Keratinocyte (primary cell): ENCODE data around the gene SFMBT2. TPM values are rescaled to one million over a fixed set of nuclear protein-coding genes. Genes with fewer than 3 reads are reported as not detected.

Experiments
- DNase-seq: peaks from one replicate; pipeline ENCODE4 v3.0.0-alpha.2; 2011; ENCODE audit warnings: low read depth, missing footprints, low spot score
- FAIRE-seq: peaks from 2 replicates; lab custom pipeline; 2011; peaks lifted over from hg19 to GRCh38; lab: Jason Lieb, UNC
- H2AFZ ChIP-seq: 2 replicates; pipeline ENCODE4 v1.6.0; 2012; ENCODE audit warnings: low read length, control low read depth, inconsistent platforms; ENCODE audit not compliant: control insufficient read depth
- H3K27ac ChIP-seq: 2 replicates; pipeline ENCODE4 v1.5.1; 2011; ENCODE audit warnings: low read length; ENCODE audit not compliant: control insufficient read depth, insufficient read depth
- H3K27me3 ChIP-seq: 3 replicates; pipeline ENCODE4 v1.6.0; 2011; ENCODE audit warnings: low read length; ENCODE audit not compliant: control insufficient read depth, insufficient read depth; ENCODE audit errors: extremely low read depth
- H3K36me3 ChIP-seq, 2 experiments: 2 replicates in 1 of 2; 3 replicates in 1 of 2; pipeline ENCODE4 v1.5.1; 2011; ENCODE audit warnings: low read length in 2 of 2, mild to moderate bottlenecking in 1 of 2; ENCODE audit not compliant: control insufficient read depth in 2 of 2, insufficient read depth in 2 of 2; ENCODE audit errors: extremely low read depth in 1 of 2
- H3K4me1 ChIP-seq: 3 replicates; pipeline ENCODE4 v1.5.1; 2011; ENCODE audit warnings: low read length; ENCODE audit not compliant: control insufficient read depth, insufficient read depth; ENCODE audit errors: extremely low read depth
- H3K4me2 ChIP-seq: 3 replicates; pipeline ENCODE4 v1.6.0; 2011; ENCODE audit warnings: low read depth, low read length; ENCODE audit not compliant: control insufficient read depth, insufficient read depth; ENCODE audit errors: extremely low read depth
- H3K4me3 ChIP-seq, 3 experiments: fragments of 200-600 bp in 1 of 3; sonication (generic) in 1 of 3; 2 replicates in 2 of 3; 3 replicates in 1 of 3; pipeline ENCODE4 v1.5.1; 2011 to 2016; ENCODE audit warnings: low read length in 3 of 3, mild to moderate bottlenecking in 3 of 3, control low read depth in 2 of 3, inconsistent platforms in 1 of 3, low read depth in 1 of 3, mixed read lengths in 1 of 3, mixed run types in 1 of 3, moderate library complexity in 1 of 3; ENCODE audit not compliant: control insufficient read depth in 2 of 3, insufficient read depth in 2 of 3; ENCODE audit errors: extremely low read depth in 1 of 3
- H3K79me2 ChIP-seq: 2 replicates; pipeline ENCODE4 v1.6.0; 2012; ENCODE audit warnings: low read length; ENCODE audit not compliant: control insufficient read depth, insufficient read depth
- H3K9ac ChIP-seq: 3 replicates; pipeline ENCODE4 v1.6.0; 2011; ENCODE audit warnings: low read length; ENCODE audit not compliant: control insufficient read depth, insufficient read depth; ENCODE audit errors: extremely low read depth
- H3K9me1 ChIP-seq: 3 replicates; pipeline ENCODE4 v1.6.0; 2011; ENCODE audit warnings: low read length; ENCODE audit not compliant: control insufficient read depth, insufficient read depth; ENCODE audit errors: extremely low read depth
- H3K9me3 ChIP-seq: 2 replicates; pipeline ENCODE4 v1.5.1; 2012; ENCODE audit warnings: low read depth, low read length; ENCODE audit not compliant: control insufficient read depth
- H4K20me1 ChIP-seq: 3 replicates; pipeline ENCODE4 v1.6.0; 2011; ENCODE audit warnings: low read length; ENCODE audit not compliant: control insufficient read depth, insufficient read depth; ENCODE audit errors: extremely low read depth
- EZH2 ChIP-seq: IDR thresholded peaks from one replicate; pipeline ENCODE4 v1.6.1; 2012; ENCODE audit warnings: inconsistent platforms, mild to moderate bottlenecking, low read length, moderate library complexity
- dilution Hi-C: fragments of 300-500 bp; cut with MboI; formaldehyde crosslinking; loops from one replicate; pipeline ENCODE4 v1.7.0; 2020; ENCODE audit warnings: low sequenced_read_pairs; ENCODE audit not compliant: extremely low pct_ligation_motif_present
- polyA plus RNA-seq, 5 experiments: library from polyadenylated mRNA; depleted of rRNA in 3 of 5; stranded (reverse) in 3 of 5; stranded (forward) in 1 of 5; unstranded in 1 of 5; fragments of >200 nt; gene quantifications; 1 replicate in 1 of 5; 2 replicates in 3 of 5; 3 replicates in 1 of 5; pipeline versions ENCODE4 v1.2.1 to v1.2.3, GENCODE V29; 2011 to 2012; ENCODE audit warnings: missing spikeins in 2 of 5, low read depth in 1 of 5, low replicate concordance in 1 of 5
- TF ChIP-seq, protein P1 (sequence below), 3 experiments: IDR thresholded peaks in 1 of 3; conservative IDR thresholded peaks in 1 of 3; optimal IDR thresholded peaks in 1 of 3; 2 replicates in 2 of 3; 3 replicates in 1 of 3; pipeline versions ENCODE3 to v1.5.1; 2011; ENCODE audit warnings: low read length in 3 of 3, mild to moderate bottlenecking in 3 of 3, moderate library complexity in 2 of 3, control low read depth in 1 of 3, inconsistent platforms in 1 of 3; ENCODE audit not compliant: insufficient read depth in 2 of 3; ENCODE audit errors: extremely low read depth in 1 of 3

SFMBT2 gene
- polyA plus RNA-seq, 1 donor (not counting 4 experiments of a cell fraction or from before 2014, with no cell fraction given): 0.71 TPM

DNA sequence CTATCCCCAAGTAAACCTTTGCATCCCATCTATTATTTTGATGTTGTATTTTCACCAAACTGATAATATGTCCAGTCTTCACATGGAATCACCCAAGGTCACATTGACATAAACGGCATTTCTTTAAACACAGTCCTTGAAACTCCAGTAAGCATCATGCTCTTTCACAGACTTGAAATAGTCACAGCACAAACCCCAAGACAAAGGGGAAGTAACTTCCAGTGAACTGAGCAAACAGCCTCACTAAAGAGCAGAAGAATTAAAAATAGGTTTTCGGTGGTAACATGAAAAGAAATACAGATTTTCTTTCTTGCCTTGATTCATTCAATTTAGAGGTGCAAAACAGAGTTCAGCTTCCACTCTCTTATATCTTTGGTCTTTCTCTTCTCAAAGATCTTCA is 253.7 kb downstream of the SFMBT2 start:
- no peak overlapping the region for H3K4me3 ChIP-seq
- dilution Hi-C loops: no loop called here
- no peaks in the 10 kb centered on the region for H3K9me1 ChIP-seq
- H3K9ac ChIP-seq: no peak overlapping the region
- H2AFZ ChIP-seq: no peak overlapping the region
- no peak overlapping the region for H3K27ac ChIP-seq
- H3K4me2 ChIP-seq: no peak overlapping the region
- no peaks in the 10 kb centered on the region for H3K27me3 ChIP-seq
- no peaks in the 10 kb centered on the region for H3K4me1 ChIP-seq
- no peak for DNase-seq
- TF ChIP-seq, protein P1, sequence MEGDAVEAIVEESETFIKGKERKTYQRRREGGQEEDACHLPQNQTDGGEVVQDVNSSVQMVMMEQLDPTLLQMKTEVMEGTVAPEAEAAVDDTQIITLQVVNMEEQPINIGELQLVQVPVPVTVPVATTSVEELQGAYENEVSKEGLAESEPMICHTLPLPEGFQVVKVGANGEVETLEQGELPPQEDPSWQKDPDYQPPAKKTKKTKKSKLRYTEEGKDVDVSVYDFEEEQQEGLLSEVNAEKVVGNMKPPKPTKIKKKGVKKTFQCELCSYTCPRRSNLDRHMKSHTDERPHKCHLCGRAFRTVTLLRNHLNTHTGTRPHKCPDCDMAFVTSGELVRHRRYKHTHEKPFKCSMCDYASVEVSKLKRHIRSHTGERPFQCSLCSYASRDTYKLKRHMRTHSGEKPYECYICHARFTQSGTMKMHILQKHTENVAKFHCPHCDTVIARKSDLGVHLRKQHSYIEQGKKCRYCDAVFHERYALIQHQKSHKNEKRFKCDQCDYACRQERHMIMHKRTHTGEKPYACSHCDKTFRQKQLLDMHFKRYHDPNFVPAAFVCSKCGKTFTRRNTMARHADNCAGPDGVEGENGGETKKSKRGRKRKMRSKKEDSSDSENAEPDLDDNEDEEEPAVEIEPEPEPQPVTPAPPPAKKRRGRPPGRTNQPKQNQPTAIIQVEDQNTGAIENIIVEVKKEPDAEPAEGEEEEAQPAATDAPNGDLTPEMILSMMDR (optimal IDR thresholded peaks at IDR 0.05 in 1 of 3, IDR thresholded peaks at IDR 0.05 in 1 of 3, conservative IDR thresholded peaks at IDR 0.05 in 1 of 3; ENCODE audit: extremely low read depth in 1 of 3, insufficient read depth in 2 of 3, low read length in 3 of 3): no peak
- TF ChIP-seq EZH2: no peak
- H3K9me3 ChIP-seq: no peaks in the 10 kb centered on the region
- no peaks in the 10 kb centered on the region for H3K36me3 ChIP-seq
- H4K20me1 ChIP-seq: no peaks in the 10 kb centered on the region
- FAIRE-seq: no peak
- no peaks in the 10 kb centered on the region for H3K79me2 ChIP-seq

DNA sequence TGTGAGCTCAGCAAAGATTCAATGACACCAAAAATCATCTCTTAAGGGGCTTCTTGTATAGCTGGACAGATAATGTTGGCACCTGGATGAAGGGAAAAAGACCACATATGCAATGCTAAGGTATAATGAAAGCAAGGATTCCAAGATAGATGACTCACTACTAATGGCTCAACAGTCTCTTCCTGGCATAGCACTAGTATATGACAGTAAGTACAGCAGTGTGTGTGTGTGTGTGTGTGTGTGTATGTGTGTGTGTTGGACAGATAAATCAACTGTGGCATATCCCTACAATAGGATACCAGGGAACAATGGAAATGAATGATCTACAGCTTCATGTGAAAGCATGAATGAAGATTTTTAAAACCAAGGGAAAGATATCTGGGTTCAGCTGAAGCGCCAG is 257.1 kb downstream of the SFMBT2 start:
- DNase-seq: no peak
- no peaks in the 10 kb centered on the region for H3K36me3 ChIP-seq

More for the DNA sequence above, 257.1 kb downstream of the SFMBT2 start:
- no peak overlapping the region for H3K4me3 ChIP-seq
- no peaks in the 10 kb centered on the region for H3K9me1 ChIP-seq
- no peak overlapping the region for H3K4me2 ChIP-seq
- H3K27ac ChIP-seq: no peak overlapping the region
- no peak overlapping the region for H3K9ac ChIP-seq
- no peaks in the 10 kb centered on the region for H3K4me1 ChIP-seq
- no peaks in the 10 kb centered on the region for H4K20me1 ChIP-seq
- no peaks in the 10 kb centered on the region for H3K9me3 ChIP-seq
- no peaks in the 10 kb centered on the region for H3K79me2 ChIP-seq
- H3K27me3 ChIP-seq: no peaks in the 10 kb centered on the region
- FAIRE-seq: peak; percentile 70
- TF ChIP-seq EZH2: no peak
- TF ChIP-seq, protein P1 (optimal IDR thresholded peaks at IDR 0.05 in 1 of 3, IDR thresholded peaks at IDR 0.05 in 1 of 3, conservative IDR thresholded peaks at IDR 0.05 in 1 of 3; ENCODE audit: extremely low read depth in 1 of 3, insufficient read depth in 2 of 3, low read length in 3 of 3): no peak
- dilution Hi-C loops: no loop called here
- H2AFZ ChIP-seq: no peak overlapping the region
